ENCODE measurements around the gene TMEM135. TPM values are rescaled to one million over a fixed set of nuclear protein-coding genes. Genes with fewer than 3 reads are reported as not detected.
"Not testable (repeated sequence)": the region's sequence is repeated elsewhere in the genome, so short reads cannot be mapped to it uniquely, and the experiment has no call there.

TMEM135 gene
- total RNA-seq, 3 donors from 2014 or later, result 38.3 to 46.8 (median 43.2) TPM

- H3K27ac ChIP-seq, result no peak overlapping the region
- no peak overlapping the region for H3K4me3 ChIP-seq
- intact Hi-C loops (cut with DNase I; ENCODE audit: low total_unique reads), result no loop called here
- H3K27me3 ChIP-seq, result no peaks in the 10 kb centered on the region
- no peak for TF ChIP-seq CTCF (IDR thresholded peaks at IDR 0.05)
- TF ChIP-seq POLR2A (IDR thresholded peaks at IDR 0.05), result no peak
- TF ChIP-seq POLR2AphosphoS5 (IDR thresholded peaks at IDR 0.05), result no peak
- H3K4me1 ChIP-seq, result no peaks in the 10 kb centered on the region
- no peak for DNase-seq (ENCODE audit: low spot score in 2 of 2)
- H3K9me3 ChIP-seq, result no peaks in the 10 kb centered on the region
- H3K36me3 ChIP-seq, result no peaks in the 10 kb centered on the region
Measured at GRCh38 chr11:87020764-87021365, 16.9 kb upstream of the TMEM135 start.

- no peaks in the 10 kb centered on the region for H3K36me3 ChIP-seq
- intact Hi-C loops (cut with DNase I; ENCODE audit: low total_unique reads), result no loop called here
- no peak for DNase-seq (ENCODE audit: low spot score in 2 of 2)
- no peak overlapping the region for H3K4me3 ChIP-seq
- H3K4me1 ChIP-seq, result no peaks in the 10 kb centered on the region
- H3K27ac ChIP-seq, result peak overlapping the region in 1 of 2 donors; percentile 24
- no peaks in the 10 kb centered on the region for H3K27me3 ChIP-seq
- H3K9me3 ChIP-seq, result no peaks in the 10 kb centered on the region
- no peak for TF ChIP-seq POLR2A (IDR thresholded peaks at IDR 0.05)
- TF ChIP-seq CTCF (IDR thresholded peaks at IDR 0.05), result no peak
- no peak for TF ChIP-seq POLR2AphosphoS5 (IDR thresholded peaks at IDR 0.05)
Measured at GRCh38 chr11:87022254-87022653, 15.5 kb upstream of the TMEM135 start.

- H3K27ac ChIP-seq, result peak overlapping the region in 1 of 2 donors; percentile 24
- H3K36me3 ChIP-seq, result no peaks in the 10 kb centered on the region
- H3K27me3 ChIP-seq, result no peaks in the 10 kb centered on the region
- no peaks in the 10 kb centered on the region for H3K4me1 ChIP-seq
- TF ChIP-seq POLR2AphosphoS5 (IDR thresholded peaks at IDR 0.05) (no peak), POLR2A (IDR thresholded peaks at IDR 0.05) (no peak), CTCF (IDR thresholded peaks at IDR 0.05) (no peak)
- H3K9me3 ChIP-seq, result no peaks in the 10 kb centered on the region
- no peak overlapping the region for H3K4me3 ChIP-seq
- DNase-seq (ENCODE audit: low spot score in 2 of 2), result no peak
- intact Hi-C loops (cut with DNase I; ENCODE audit: low total_unique reads), result no loop called here
Measured at GRCh38 chr11:87022738-87023137, 15.0 kb upstream of the TMEM135 start.

GRCh38 chr11:87026415-87026814 is 11.3 kb upstream of the TMEM135 start:
- H3K36me3 ChIP-seq; H3K9me3 ChIP-seq; H3K27me3 ChIP-seq; H3K4me3 ChIP-seq; H3K27ac ChIP-seq; H3K4me1 ChIP-seq; DNase-seq (ENCODE audit: low spot score in 2 of 2); intact Hi-C loops (cut with DNase I; ENCODE audit: low total_unique reads): not testable (repeated sequence)

- no peak overlapping the region for H3K4me3 ChIP-seq
- H3K36me3 ChIP-seq, result no peaks in the 10 kb centered on the region
- no peak for TF ChIP-seq CTCF (IDR thresholded peaks at IDR 0.05)
- TF ChIP-seq POLR2A (IDR thresholded peaks at IDR 0.05), result no peak
- TF ChIP-seq POLR2AphosphoS5 (IDR thresholded peaks at IDR 0.05), result no peak
- intact Hi-C loops (cut with DNase I; ENCODE audit: low total_unique reads), result loop anchor here (10.0 kb wide), 1 partner anchor 76 kb away; the partner anchor contains the start of gene FZD4
- DNase-seq (ENCODE audit: low spot score in 2 of 2), result no peak
- no peaks in the 10 kb centered on the region for H3K27me3 ChIP-seq
- H3K9me3 ChIP-seq, result no peaks in the 10 kb centered on the region
- H3K27ac ChIP-seq, result no peak overlapping the region
- no peaks in the 10 kb centered on the region for H3K4me1 ChIP-seq
Measured at GRCh38 chr11:87030458-87031054, 7.2 kb upstream of the TMEM135 start.

Measured in breast epithelium (tissue), 4 donors.